NCI-H460 (cell line): Measurements from ENCODE around the gene RUNX1. TPM values are rescaled to one million over a fixed set of nuclear protein-coding genes. Genes with fewer than 3 reads are reported as not detected.

Experiments
- DNase-seq: peaks from one replicate; pipeline ENCODE4 v3.0.0-alpha.2; 2016; ENCODE audit warnings: low read depth; ENCODE audit errors: extremely low read depth
- total RNA-seq: library from RNA; depleted of rRNA; stranded (reverse); fragments of >200 nt; shearing (Covaris generic); gene quantifications from 2 replicates; pipeline ENCODE4 v1.2.3, GENCODE V29; 2014

The RUNX1 gene
- total RNA-seq, 1 experiment from 2014 or later = 7.3 TPM

DNA sequence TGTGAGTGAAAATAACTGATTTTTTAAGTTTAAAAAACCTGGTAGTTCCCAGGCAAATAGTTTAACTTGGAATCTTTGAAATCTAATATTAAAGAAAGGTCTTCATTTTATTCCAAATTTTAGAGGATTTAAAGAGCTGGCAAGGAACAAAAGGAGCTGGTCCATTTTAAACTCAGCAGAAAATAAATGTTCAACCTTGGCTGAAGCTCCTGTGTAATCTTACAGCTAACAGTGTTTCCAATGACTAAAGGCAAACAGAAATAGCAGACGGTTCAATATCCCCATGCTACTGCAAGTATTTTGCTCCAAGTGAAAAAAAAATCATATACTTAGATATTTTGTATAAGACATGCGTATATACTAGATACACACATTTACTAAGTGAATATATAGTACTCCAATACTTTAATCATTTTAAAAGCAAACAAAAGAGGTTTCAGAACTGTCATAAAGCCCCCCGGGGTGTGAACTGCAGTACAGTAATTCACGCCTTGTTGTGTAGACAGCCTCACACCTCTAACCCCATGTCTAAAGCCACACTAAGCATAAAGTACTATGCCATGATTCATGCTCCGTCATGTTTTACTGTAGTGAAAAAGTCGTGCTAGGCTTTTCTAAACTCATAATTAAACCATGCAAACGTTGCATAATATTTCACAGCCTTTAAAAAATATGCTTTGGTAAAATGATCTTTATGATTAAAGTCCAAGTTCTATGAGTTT, 248.1 kb downstream of the RUNX1 start:
- DNase-seq = no peak

DNA sequence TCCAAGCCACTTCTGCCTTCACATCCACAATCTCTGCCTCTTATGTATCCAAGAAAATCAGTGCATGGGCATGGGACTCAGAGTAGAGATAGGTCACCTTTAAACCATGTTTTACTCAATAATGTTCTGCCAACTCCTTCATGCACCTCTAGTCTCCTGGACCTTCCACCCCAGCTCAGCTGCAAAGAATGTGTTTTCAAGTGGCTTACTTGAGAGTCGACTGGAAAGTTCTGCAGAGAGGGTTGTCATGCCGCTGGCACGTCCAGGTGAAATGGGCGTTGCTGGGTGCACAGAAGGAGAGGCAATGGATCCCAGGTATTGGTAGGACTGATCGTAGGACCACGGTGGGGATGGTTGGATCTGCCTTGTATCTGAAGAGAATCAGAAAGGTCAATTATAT, 250.0 kb downstream of the RUNX1 start:
- DNase-seq = no peak

DNA sequence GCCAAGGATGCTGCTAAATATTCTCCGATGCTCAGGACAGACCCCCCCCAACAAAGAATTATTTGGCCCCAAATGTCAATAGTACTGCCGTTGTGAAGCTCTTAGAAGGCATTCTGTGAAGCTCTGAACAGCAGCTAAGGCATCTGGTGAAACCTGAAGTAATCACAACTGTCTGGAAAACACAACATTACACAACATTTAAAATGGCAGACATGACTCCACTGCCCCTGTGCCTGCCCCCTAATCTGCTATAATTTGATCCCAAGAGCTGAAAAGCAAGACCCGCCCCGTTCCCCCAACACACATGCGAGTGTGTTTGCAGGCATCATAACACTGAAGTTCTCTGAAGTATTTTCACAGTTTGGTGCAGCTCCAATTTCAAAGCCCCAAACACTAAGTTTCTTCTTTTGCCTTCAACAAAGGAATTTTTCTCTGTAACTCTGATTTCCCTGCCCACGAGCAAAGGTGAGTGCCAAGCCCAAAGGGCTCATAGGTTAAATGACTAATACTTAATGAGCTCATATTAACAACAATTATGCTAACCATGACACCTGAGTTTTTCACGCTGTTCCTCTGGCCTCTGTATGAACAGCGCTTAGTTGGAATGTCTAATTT, 251.1 kb downstream of the RUNX1 start:
- DNase-seq = no peak

DNA sequence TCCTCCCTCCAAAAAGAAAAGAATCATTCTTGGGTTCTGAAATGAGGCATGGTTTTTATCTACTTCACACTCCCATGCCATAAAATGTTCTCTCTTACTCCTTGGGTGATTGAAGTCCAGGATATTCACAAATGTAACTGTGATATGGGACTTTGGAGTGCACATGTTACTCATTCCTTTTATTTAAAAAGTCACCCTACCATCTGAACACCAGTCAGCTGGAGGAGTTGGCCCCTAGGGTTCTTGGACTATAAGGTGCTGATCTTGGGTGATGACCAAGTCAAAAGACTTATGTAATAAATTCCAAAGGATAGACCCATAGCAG, 251.9 kb downstream of the RUNX1 start:
- no peak for DNase-seq

DNA sequence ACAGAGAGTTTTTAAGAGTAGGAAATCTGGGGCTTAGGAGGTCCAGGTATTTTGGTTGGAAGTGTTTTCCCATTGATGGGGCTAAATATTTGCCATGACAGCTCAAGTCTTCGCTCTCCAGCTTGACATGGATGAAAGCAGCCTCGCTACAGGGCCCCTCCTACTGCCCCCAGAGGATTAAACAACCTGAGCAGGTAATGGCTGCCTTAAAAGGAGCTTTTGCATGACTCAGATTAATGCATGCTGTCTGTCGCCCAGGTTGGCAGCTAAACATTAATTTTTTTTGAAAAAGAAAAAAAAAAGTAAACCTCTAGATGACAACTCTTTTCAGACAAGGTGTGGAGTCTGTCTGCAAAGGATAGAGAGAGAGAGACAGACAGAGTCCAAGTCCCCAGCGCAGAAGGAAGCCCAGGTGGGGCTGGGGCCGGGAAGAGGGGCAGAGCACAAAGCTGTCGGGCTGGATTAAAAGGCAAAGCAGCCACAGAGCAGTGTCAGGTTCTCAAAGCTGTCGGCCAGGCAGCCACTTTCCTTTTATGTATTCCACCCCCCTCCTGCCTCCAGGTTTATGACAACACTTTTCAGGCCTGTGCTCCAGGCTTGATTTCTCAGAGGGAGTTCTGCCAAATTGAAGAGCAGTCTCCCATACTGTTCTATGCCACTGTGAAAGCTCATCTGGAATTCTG, 252.4 kb downstream of the RUNX1 start:
- DNase-seq = no peak

DNA sequence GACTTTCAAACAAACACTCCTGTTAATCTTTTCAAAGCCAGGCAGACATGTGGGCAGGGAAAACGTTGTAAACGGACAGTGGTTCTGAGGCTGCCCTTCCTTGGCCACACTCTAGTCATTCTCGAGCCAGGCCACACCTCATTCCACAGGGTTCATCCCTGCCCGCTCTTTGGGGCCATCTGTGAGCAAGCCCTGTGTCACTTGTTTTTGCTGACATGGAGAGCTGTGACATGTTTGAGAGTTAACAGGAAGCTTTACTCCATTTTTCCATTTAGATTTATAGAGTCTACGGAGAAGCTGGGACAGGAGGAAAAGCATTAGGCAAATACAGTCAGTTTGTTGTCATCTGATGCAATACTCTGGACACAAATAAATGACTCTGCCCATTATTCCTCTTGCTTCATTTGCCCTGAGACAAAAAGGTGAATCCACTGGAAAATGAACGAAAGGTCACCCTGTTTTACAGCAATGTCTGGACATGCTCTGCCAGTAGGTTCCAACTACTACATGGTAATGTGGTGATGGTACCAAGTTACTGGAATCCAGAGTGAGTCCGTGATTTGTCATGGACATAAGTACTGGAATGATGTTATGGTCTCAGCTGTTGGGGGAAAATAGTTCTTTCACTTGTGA, 253.4 kb downstream of the RUNX1 start:
- peak; percentile 60 for DNase-seq

DNA sequence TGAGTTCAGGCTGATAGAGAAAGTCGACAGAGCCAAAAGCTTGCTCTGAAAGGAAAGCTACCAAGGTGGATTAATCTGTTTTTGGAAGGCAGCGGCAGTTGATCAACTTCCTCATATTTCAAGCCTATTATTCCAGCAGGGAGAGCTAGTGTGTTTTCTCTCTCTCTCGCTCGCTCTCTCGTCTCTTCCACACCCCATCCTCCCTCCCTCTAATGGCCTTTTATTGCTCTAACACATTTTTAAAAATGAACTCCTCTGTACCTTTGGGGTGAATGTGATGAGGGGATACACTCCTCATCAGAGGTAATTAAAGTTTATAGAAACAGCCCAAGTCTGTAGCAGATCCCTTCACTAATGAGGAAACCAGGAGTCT, 253.9 kb downstream of the RUNX1 start:
- no peak for DNase-seq

DNA sequence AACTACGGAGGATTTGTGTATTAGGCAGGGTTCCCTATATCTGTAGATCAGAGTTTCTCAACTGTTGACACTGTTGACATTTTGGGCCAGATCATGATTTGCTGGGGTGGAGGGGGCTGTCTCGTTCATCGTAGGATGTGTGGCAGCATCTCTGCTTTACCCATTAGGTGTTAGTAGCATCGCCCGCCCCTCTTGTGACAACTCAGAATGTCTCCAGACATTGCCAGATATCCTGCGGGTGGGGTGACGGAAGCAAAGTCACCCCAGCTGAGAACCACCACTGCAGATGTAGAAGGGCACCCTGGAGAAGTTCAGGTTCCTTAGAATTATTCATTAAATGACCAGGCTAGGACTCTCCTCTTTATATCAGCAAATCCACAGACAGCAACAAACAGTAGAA, 254.4 kb downstream of the RUNX1 start:
- DNase-seq = no peak

DNA sequence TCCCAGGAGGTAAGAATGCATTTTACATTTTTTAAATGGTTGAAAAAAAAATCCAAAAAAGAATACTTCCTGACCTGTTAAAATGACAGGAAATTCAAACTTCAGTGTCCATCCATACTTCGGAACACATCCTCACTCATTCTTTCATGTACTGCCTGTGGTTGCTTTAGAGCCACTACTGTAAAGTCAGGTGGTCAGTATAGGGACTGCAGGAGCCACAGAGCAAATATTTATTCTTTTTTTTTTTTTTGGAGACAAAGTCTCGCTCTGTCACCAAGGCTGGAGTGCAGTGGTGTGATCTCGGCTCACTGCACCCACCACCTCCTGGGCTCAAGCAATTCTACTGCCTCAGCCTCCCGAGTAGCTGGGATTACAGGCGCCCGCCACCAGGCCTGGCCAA, 255.6 kb downstream of the RUNX1 start:
- DNase-seq = no peak

DNA sequence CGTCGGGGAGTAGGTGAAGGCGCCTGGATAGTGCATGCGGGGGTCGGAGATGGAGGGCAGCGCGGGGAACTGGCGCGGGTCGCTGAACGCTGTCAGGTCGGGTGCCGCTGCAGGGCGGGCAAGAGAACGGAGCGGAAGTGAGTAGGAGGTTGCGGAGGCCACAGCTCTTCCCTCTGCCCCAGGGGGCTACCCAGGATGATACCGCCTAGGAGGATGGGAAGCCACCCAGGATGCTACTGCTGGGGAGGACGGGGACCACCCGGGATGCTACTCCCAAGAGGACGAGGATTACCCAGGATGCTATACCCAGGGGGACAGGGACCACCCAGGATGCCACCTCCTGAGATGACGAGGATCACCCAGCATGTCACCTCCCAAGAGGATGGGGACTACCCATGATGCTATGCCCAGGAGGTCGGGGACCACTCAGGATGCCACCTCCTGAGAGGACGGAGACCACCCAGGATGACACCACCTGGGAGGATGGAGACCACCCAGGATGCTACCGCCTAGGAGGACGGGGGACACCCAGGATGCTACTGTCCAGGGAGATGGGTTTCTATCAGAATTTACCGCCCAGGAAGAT, 256.5 kb downstream of the RUNX1 start:
- no peak for DNase-seq

DNA sequence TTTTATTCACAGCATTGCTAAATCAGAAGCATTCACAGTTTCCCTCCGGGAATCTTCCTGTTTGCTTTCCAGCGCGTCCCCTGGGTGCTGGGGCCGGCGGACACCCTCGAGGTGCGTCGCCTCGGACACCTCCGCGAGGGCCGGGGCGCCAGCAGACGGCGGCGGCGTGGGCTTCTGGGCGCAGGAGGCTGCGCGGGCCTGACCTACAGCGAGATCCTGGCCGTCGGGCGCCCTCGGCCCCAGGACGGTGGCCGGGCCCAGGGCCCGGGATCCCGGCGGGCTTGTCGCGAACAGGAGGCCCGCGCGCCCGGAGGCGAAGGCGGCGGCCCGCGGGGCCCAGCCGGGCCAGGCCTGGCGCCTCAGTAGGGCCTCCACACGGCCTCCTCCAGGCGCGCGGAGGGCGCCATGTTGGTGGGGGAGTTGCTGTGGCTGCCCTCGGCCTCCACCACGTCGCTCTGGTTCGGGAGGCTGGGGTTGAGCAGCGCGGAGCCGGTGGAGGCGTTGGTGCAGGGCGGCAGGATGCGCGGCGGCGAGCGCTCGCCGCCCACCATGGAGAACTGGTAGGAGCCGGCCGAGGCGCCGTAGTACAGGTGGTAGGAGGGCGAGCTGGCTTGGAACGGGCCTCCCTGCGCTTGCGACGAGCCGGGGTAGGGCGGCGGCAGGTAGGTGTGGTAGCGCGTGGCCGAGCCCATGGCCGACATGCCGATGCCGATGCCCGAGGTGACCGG, 257.2 kb downstream of the RUNX1 start:
- no peak for DNase-seq

DNA sequence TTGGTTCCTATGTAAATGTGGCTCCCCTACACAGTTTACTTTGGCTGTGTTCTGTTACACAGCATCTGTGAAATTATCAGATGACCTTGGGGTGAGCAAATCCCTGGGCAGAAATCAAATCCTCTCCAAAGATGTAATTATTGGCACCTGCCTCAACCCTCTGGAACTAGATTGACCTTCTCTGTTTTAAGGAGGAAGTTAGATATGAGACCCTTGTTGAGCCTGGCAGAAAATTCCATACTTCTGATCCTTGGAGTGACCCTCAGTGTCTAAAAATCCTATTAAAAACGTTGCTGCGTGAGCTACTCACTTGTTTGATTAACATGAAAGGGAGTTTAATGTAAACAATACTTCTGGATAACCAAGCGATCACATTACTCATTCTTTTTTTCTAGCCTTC, 258.3 kb downstream of the RUNX1 start:
- no peak for DNase-seq

DNA sequence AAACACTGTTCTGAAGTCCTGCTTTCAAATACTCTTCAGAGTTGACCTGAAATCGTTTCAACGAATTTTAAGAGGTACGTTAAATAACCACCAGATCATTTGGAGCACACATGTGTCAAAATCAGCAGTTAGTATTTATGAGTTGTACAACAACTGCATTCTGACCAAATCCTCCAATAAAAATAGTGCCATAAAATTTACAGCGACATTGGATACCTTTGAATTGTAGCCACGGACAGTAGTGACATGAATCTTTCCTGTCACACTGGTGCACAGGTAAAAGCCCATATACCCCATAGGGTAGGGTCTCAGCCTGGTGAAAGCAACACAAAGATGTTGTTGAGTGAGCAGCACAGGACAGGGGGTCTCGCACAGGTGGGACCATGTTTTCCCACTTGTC, 258.8 kb downstream of the RUNX1 start:
- DNase-seq = no peak

DNA sequence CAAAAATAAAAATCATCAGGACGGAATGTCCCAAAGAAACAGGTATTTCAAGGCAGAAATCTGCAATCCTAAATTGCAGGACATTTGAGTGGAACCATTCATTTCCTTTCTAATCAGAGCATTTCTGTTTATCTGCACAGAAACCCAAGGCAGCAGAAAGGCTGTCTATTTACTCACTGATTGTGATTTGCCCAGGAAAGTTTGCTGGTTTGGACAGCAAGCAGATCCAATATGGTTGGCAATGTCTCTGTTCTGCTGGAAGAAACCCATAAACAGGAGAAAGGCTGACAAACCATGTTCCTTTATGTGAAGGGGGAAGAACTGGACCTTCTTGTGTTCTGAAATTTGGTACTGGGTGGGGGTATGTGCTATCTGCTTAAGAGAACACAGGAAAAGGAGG, 260.2 kb downstream of the RUNX1 start:
- DNase-seq = no peak

DNA sequence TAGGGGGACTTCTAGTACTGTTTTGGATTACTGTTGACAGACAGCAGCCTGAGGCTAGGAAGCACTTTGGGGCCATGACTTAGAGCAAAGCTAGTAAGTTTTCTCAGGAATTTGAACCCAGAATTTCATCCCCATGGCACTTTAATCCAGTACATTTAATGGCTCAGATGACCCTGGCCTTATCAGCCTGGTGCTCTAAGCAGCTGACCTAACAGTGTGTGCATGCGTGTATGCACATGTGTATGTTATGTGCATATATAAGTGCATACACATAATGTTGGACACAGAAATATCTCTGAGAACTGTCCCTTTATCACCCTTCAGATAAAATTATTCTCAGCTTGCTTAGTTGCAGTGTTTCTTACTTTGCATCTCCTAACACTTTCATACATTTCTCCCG, 265.3 kb downstream of the RUNX1 start:
- no peak for DNase-seq

DNA sequence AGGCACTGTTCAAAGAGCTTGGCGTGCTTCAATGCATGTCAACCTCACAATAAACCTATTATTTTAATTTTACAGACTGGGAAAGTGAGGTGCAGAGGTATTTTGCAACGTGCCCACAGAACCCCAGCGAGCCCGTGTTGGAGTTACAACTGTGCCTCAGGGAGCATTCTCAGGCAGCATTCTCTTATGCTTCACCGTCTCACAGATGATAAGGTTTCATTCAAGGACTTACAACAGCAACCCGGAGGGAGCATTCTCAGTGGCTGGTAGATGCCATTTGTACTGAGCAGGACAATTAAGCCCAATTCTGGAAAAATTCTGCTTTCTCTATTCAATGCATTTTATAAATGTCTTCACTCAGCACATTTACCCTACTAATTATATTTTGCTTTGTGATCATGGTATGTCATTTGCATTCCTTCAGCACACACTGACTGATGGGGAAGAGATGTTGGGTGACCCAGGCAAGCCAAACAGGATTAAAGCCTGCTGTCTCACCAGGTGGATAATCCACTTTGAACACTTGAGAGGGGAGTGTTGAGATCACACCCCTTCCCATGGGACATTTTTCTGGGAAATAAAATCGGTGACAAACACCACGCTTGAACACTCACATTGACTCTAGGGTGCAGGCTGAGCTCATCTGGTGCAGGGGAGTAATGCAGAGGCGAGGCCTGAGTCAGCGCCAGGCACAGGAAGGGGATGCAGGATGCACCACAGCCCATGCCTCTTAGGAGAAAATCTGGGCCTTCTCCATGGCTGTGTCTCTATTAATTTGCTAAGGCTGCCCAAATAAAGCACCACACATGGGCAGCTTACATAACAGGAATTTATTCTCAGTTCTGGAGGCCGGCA, 266.4 kb downstream of the RUNX1 start:
- no peak for DNase-seq

DNA sequence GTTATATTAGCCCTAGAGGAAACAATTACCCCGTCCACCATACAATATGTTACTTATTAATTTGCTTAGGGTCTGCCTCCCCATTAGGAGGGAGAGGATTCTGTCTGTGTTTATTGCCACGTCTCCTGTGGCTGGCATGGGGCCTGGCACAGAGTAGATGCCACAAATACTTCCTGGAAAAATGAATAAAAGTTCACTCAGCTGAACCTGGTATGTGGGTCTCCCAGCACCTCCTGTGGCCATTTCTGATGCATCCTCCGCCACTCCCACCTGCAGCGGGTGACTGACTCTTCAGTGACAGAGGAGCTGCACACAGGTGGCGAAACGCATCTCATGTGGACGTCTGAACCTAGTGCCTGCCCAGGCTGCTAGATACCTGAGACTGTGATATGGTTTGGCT, 267.6 kb downstream of the RUNX1 start:
- no peak for DNase-seq

DNA sequence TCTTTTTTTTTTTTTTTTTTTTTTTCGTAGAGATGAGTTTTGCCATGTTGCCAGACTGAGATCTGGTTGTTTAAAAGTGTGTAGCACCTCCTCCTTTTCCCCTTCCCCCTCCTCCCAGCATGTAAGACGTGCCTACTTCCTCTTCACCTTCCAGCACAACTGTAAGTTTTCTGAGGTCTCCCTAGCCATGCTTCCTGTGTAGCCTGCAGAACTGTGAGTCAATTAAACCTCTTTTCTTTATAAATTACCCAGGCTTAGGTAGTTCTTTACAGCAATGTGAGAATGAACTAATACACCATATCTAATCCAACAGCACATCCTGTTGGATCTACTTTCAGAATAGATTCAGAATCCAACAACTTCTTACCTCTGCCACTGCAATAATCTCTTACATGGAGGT, 269.2 kb downstream of the RUNX1 start:
- no peak for DNase-seq

DNA sequence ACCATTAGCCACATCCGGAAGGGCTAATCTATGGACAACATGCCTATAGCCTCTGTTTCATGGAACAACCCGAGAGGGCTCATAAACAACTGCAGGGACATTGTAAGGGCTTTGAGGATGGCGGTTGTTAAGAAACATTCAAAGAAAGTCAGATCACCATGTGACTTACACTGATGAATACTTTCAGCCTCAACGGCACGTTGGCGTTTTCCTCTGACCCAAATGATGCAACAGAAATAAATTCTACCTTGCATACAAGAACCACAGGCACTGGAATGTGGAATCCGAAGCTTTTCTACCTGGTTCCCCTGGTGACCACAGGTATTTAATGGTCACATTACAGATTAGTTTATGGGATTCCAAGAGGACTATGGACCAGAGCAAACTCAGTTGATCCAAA, 273.3 kb downstream of the RUNX1 start:
- no peak for DNase-seq

DNA sequence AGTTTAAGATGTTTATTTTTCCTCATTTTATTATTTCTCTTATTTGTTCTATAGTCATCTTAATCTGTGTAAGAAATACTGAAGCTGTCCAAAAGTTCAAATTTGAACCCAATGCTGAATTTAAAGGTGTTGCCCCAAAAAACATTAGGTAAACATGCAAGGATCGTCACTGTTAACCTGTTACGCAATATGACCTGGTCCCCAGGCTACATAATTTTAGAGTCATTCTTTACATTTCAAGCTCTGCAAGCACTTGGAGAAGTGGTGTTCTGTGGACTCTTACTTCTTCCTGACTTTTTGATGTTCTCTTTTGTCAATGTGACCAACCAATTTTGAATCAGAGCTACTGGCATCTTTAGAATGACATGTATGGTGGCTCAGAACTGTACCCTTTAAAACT, 274.4 kb downstream of the RUNX1 start:
- DNase-seq = no peak
